Endothelial cell of umbilical vein (primary cell): Measurements from ENCODE around the gene GAN. TPM values are rescaled to one million over a fixed set of nuclear protein-coding genes. Genes with fewer than 3 reads are reported as not detected.

Source experiments
- BruUV-seq: library from RNA; stranded (reverse); fragments of 400-500 nt; replicated peaks from 2 replicates; lab custom pipeline; 2021; lab: Mats Ljungman, UMichigan
- CTCF ChIA-PET: fragments of 300-600, 350-600 bp; sonication (Branson Sonifier 250); formaldehyde crosslinking; loops from one replicate; lab custom pipeline; 2021; ENCODE audit warnings: antibody characterized with exemption, inconsistent platforms; lab: Charles Lee
- POLR2A ChIA-PET: fragments of 300-600, 350-600 bp; sonication (Branson Sonifier 250); formaldehyde crosslinking; loops from one replicate; lab custom pipeline; 2021; ENCODE audit warnings: antibody characterized with exemption, inconsistent platforms; lab: Charles Lee
- DNase-seq: peaks from one replicate; pipeline ENCODE4 v3.0.0-alpha.2; 2011; ENCODE audit warnings: low read depth, low spot score
- FAIRE-seq: peaks from 2 replicates; lab custom pipeline; 2011; peaks lifted over from hg19 to GRCh38; lab: Jason Lieb, UNC
- H2AFZ ChIP-seq: 2 replicates; pipeline ENCODE4 v1.6.0; 2012; ENCODE audit warnings: low read depth, low read length, control low read depth, inconsistent platforms
- H3K27ac ChIP-seq: 2 replicates; pipeline ENCODE4 v1.5.1; 2011; ENCODE audit warnings: low read depth, mild to moderate bottlenecking, control low read depth, low read length, moderate library complexity; ENCODE audit not compliant: insufficient read depth
- H3K27me3 ChIP-seq, 2 experiments: 2 replicates each; pipeline versions ENCODE4 v1.6.0 to v1.6.1; 2011; ENCODE audit warnings: low read length in 2 of 2, mixed read lengths in 1 of 2; ENCODE audit not compliant: control insufficient read depth in 2 of 2, insufficient read depth in 2 of 2
- H3K36me3 ChIP-seq, 2 experiments: 2 replicates in 1 of 2; 3 replicates in 1 of 2; pipeline ENCODE4 v1.5.1; 2011; ENCODE audit warnings: low read length in 2 of 2, mild to moderate bottlenecking in 1 of 2, moderate library complexity in 1 of 2; ENCODE audit not compliant: control insufficient read depth in 2 of 2, insufficient read depth in 2 of 2; ENCODE audit errors: extremely low read depth in 1 of 2
- H3K4me1 ChIP-seq: 3 replicates; pipeline ENCODE4 v1.5.1; 2011; ENCODE audit warnings: mild to moderate bottlenecking, low read length; ENCODE audit not compliant: control insufficient read depth, insufficient read depth; ENCODE audit errors: extremely low read depth
- H3K4me2 ChIP-seq: 2 replicates; pipeline ENCODE4 v1.6.1; 2011; ENCODE audit warnings: low read length, control low read depth, mixed read lengths; ENCODE audit not compliant: insufficient read depth
- H3K4me3 ChIP-seq, 3 experiments: fragments of 200-600 bp in 1 of 3; sonication (generic), shearing (Covaris generic) in 1 of 3; replicated peaks in 1 of 3; 2 replicates each; pipeline ENCODE4 v1.5.1; 2011 to 2016; ENCODE audit warnings: control low read depth in 3 of 3, low read length in 3 of 3, mild to moderate bottlenecking in 2 of 3, inconsistent platforms in 1 of 3, low read depth in 1 of 3, moderate library complexity in 1 of 3; ENCODE audit not compliant: insufficient read depth in 1 of 3
- H3K79me2 ChIP-seq: 2 replicates; pipeline ENCODE4 v1.6.0; 2012; ENCODE audit warnings: low read length, inconsistent platforms; ENCODE audit not compliant: control insufficient read depth, insufficient read depth
- H3K9ac ChIP-seq: replicated peaks from 2 replicates; pipeline ENCODE3; 2011; ENCODE audit warnings: low read length, control low read depth; ENCODE audit not compliant: insufficient read depth; ENCODE audit errors: extremely low read depth
- H3K9me1 ChIP-seq: replicated peaks from 3 replicates; pipeline ENCODE4 v1.6.0; 2011; ENCODE audit warnings: mild to moderate bottlenecking, low read length; ENCODE audit not compliant: control insufficient read depth, insufficient read depth; ENCODE audit errors: extremely low read depth
- H3K9me3 ChIP-seq: replicated peaks from 2 replicates; pipeline ENCODE4 v1.5.1; 2012; ENCODE audit warnings: low read length, inconsistent platforms; ENCODE audit not compliant: control insufficient read depth, insufficient read depth
- H4K20me1 ChIP-seq: replicated peaks from 2 replicates; pipeline ENCODE3; 2011; ENCODE audit warnings: mild to moderate bottlenecking, low read length; ENCODE audit not compliant: control insufficient read depth, insufficient read depth; ENCODE audit errors: extremely low read depth
- EZH2 ChIP-seq: IDR thresholded peaks from 2 replicates; pipeline ENCODE4 v1.6.1; 2012; ENCODE audit warnings: borderline replicate concordance, low read depth, mild to moderate bottlenecking, moderate library complexity, low read length, inconsistent platforms; ENCODE audit not compliant: severe bottlenecking
- FOS ChIP-seq: IDR thresholded peaks from 2 replicates; pipeline ENCODE4 v1.6.1; 2011; ENCODE audit warnings: mild to moderate bottlenecking, low read length, moderate library complexity, borderline replicate concordance; ENCODE audit not compliant: insufficient read depth
- GATA2 ChIP-seq: IDR thresholded peaks from 2 replicates; pipeline ENCODE4 v1.7.0; 2011; ENCODE audit warnings: low read depth, mild to moderate bottlenecking, moderate library complexity, mixed read lengths, low read length; ENCODE audit not compliant: insufficient read length, insufficient read depth
- JUN ChIP-seq: IDR thresholded peaks from 2 replicates; pipeline ENCODE4 v1.6.1; 2011; ENCODE audit warnings: borderline replicate concordance, low read depth; ENCODE audit not compliant: insufficient read length, insufficient read depth
- MYC ChIP-seq: IDR thresholded peaks from one replicate; pipeline ENCODE4 v1.6.1; 2011; ENCODE audit warnings: mild to moderate bottlenecking, low read depth, low read length
- POLR2A ChIP-seq: IDR thresholded peaks from 2 replicates; pipeline ENCODE4 v1.6.1; 2012; ENCODE audit warnings: low read depth, mild to moderate bottlenecking, control low read depth, low read length
- POLR2AphosphoS5 ChIP-seq: IDR thresholded peaks from 2 replicates; pipeline ENCODE4 v1.6.1; 2012; ENCODE audit warnings: low read depth, mild to moderate bottlenecking, control low read depth, low read length, moderate library complexity; ENCODE audit not compliant: insufficient read depth
- dilution Hi-C: fragments of 300-500 bp; cut with MboI; formaldehyde crosslinking; loops from one replicate; pipeline ENCODE4 v1.15.0; 2019; ENCODE audit warnings: low sequenced_read_pairs; ENCODE audit not compliant: extremely low pct_ligation_motif_present
- intact Hi-C: fragments of 100-400 bp; cut with micrococcal nuclease; formaldehyde crosslinking; loops from one replicate; pipeline ENCODE4 v1.10.0; 2022
- polyA plus RNA-seq, 4 experiments: library from polyadenylated mRNA; depleted of rRNA in 3 of 4; stranded (reverse) in 3 of 4; unstranded in 1 of 4; fragments of >200 nt; gene quantifications; 2 replicates each; pipeline versions ENCODE4 v1.2.1 to v1.2.3, GENCODE V29; 2011 to 2012; ENCODE audit warnings: missing spikeins in 1 of 4
- total RNA-seq: library from RNA; stranded (reverse); gene quantifications from 2 replicates; pipeline ENCODE4 v1.2.3, GENCODE V29; 2021
- TF ChIP-seq, protein P1 (sequence below), 2 donors: IDR thresholded peaks; 1 replicate in 1 of 2; 2 replicates in 1 of 2; pipeline ENCODE4 v1.5.1; 2011; ENCODE audit warnings: low read length in 2 of 2, mild to moderate bottlenecking in 2 of 2, moderate library complexity in 2 of 2, control low read depth in 1 of 2, inconsistent platforms in 1 of 2, low read depth in 1 of 2; ENCODE audit not compliant: insufficient read depth in 1 of 2; ENCODE audit errors: extremely low read depth in 1 of 2
- TF ChIP-seq, protein P2 (sequence below): IDR thresholded peaks from 2 replicates; pipeline ENCODE4 v1.6.1; 2011; ENCODE audit not compliant: insufficient read depth, insufficient read length

The GAN gene
- total and polyA plus RNA-seq, 2 donors (not counting 3 experiments of a cell fraction or from before 2014, with no cell fraction given): 1.8 to 11.1 TPM

DNA sequence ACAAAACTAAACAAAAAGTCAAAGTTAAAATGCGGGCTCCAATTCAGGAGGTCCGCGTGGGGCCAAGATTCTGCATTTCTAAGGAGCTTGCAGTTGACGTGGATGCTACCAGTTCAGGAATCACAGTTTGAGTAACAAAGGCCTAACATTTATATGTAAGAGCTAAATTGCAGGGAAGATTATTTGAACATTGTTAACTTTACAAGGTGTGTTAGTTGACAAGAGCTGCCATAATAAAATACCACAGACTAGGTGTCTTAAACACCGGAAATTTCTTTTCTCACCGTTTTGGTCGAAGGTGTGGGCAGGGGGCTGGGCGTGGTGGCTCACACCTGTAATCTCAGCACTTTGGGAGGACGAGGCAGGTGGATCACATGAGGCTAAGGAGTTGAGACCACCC lies 105.0 kb downstream of the GAN start:
- dilution Hi-C loops: no loop called here
- H3K36me3 ChIP-seq: no peaks in the 10 kb centered on the region
- no peak overlapping the region for H3K4me3 ChIP-seq
- no peaks in the 10 kb centered on the region for H3K27me3 ChIP-seq
- H3K9me1 ChIP-seq: no peaks in the 10 kb centered on the region
- no peak overlapping the region for H3K27ac ChIP-seq
- no peaks in the 10 kb centered on the region for H3K9me3 ChIP-seq
- no peak overlapping the region for H3K9ac ChIP-seq
- no peaks in the 10 kb centered on the region for H4K20me1 ChIP-seq
- intact Hi-C loops: no loop called here
- no peaks in the 10 kb centered on the region for H3K79me2 ChIP-seq
- no peak for FAIRE-seq
- no peak overlapping the region for H3K4me2 ChIP-seq
- TF ChIP-seq GATA2 (no peak), POLR2AphosphoS5 (no peak), MYC (no peak), FOS (no peak), POLR2A (no peak), EZH2 (no peak), JUN (no peak)
- TF ChIP-seq, protein P1, sequence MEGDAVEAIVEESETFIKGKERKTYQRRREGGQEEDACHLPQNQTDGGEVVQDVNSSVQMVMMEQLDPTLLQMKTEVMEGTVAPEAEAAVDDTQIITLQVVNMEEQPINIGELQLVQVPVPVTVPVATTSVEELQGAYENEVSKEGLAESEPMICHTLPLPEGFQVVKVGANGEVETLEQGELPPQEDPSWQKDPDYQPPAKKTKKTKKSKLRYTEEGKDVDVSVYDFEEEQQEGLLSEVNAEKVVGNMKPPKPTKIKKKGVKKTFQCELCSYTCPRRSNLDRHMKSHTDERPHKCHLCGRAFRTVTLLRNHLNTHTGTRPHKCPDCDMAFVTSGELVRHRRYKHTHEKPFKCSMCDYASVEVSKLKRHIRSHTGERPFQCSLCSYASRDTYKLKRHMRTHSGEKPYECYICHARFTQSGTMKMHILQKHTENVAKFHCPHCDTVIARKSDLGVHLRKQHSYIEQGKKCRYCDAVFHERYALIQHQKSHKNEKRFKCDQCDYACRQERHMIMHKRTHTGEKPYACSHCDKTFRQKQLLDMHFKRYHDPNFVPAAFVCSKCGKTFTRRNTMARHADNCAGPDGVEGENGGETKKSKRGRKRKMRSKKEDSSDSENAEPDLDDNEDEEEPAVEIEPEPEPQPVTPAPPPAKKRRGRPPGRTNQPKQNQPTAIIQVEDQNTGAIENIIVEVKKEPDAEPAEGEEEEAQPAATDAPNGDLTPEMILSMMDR (IDR thresholded peaks at IDR 0.05; ENCODE audit: extremely low read depth in 1 of 2, insufficient read depth in 1 of 2, low read depth in 1 of 2, low read length in 2 of 2): no peak
- TF ChIP-seq, protein P2, sequence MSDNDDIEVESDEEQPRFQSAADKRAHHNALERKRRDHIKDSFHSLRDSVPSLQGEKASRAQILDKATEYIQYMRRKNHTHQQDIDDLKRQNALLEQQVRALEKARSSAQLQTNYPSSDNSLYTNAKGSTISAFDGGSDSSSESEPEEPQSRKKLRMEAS: no peak
- CTCF ChIA-PET: interaction anchor here (1.0 to 1.3 kb wide), 3 partner anchors 9 to 24 kb away, joined by 3 to 5 read pairs (median 3); no protein-coding TSS in a partner anchor
- no TSS peak for BruUV-seq
- H3K4me1 ChIP-seq: no peaks in the 10 kb centered on the region
- POLR2A ChIA-PET: no interaction called here
- no peak overlapping the region for H2AFZ ChIP-seq
- DNase-seq: no peak
